ENCODE measurements around the gene AIG1.

Gene AIG1

GRCh38 chr6:143109196-143109595 lies 48.5 kb downstream of the AIG1 start:
- Histone ChIP-seq H3K4me1 (ENCODE audit: insufficient read depth, low read length) (no peaks in the 10 kb centered on the region), H2AFZ (ENCODE audit: low read depth, low read length) (no peak overlapping the region), H3K27me3 (ENCODE audit: insufficient read depth, low read length, poor library complexity) (no peaks in the 10 kb centered on the region), H3K9me3 (ENCODE audit: insufficient read depth, low read length, severe bottlenecking) (no peaks in the 10 kb centered on the region), H3K27ac (ENCODE audit: low read length) (no peak overlapping the region), H3K9ac (ENCODE audit: low read depth, low read length) (no peak overlapping the region), H3K4me2 (ENCODE audit: insufficient read depth, low read length) (no peak overlapping the region), H3K36me3 (ENCODE audit: insufficient read depth, low read length) (no peaks in the 10 kb centered on the region), H3K79me2 (ENCODE audit: insufficient read depth, low read length) (no peaks in the 10 kb centered on the region), H3K4me3 (ENCODE audit: low read depth in 1 of 2, low read length in 2 of 2) (no peak overlapping the region), H4K20me1 (ENCODE audit: insufficient read depth, low read length) (no peaks in the 10 kb centered on the region)
- no peak for TF ChIP-seq EZH2 (IDR thresholded peaks at IDR 0.05; ENCODE audit: borderline replicate concordance, low read depth, low read length, severe bottlenecking)
- TF ChIP-seq, protein P1, sequence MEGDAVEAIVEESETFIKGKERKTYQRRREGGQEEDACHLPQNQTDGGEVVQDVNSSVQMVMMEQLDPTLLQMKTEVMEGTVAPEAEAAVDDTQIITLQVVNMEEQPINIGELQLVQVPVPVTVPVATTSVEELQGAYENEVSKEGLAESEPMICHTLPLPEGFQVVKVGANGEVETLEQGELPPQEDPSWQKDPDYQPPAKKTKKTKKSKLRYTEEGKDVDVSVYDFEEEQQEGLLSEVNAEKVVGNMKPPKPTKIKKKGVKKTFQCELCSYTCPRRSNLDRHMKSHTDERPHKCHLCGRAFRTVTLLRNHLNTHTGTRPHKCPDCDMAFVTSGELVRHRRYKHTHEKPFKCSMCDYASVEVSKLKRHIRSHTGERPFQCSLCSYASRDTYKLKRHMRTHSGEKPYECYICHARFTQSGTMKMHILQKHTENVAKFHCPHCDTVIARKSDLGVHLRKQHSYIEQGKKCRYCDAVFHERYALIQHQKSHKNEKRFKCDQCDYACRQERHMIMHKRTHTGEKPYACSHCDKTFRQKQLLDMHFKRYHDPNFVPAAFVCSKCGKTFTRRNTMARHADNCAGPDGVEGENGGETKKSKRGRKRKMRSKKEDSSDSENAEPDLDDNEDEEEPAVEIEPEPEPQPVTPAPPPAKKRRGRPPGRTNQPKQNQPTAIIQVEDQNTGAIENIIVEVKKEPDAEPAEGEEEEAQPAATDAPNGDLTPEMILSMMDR (IDR thresholded peaks at IDR 0.05; ENCODE audit: borderline replicate concordance, extremely low read depth, low read length, poor library complexity, severe bottlenecking) = no peak
- no peak for DNase-seq
- no peak for ATAC-seq (ENCODE audit: insufficient read depth, low read depth)

DNA sequence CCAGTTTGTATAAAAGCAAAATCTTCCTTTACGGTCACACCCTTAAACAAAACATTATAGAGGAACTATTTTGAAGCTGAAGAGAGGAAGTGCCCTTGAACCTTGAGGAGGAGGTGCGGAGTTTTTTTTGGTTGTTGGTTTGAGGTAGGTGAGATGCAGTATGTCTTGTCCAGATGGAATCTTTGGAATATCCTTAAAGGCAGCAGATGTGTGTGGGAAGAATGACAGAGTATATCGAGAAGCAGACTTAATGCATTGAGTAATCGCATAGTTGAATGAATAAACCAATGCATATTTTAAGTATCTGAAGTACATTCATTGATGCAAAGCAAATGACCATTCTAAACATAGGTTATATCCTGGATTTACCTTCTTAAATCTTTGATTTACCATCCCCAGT lies 49.9 kb downstream of the AIG1 start:
- DNase-seq (no peak), ATAC-seq (ENCODE audit: insufficient read depth, low read depth) (no peak)
- Histone ChIP-seq H3K4me3 (ENCODE audit: low read depth in 1 of 2, low read length in 2 of 2) (no peak overlapping the region), H4K20me1 (ENCODE audit: insufficient read depth, low read length) (no peaks in the 10 kb centered on the region), H3K27ac (ENCODE audit: low read length) (no peak overlapping the region), H3K4me1 (ENCODE audit: insufficient read depth, low read length) (no peaks in the 10 kb centered on the region), H3K4me2 (ENCODE audit: insufficient read depth, low read length) (no peak overlapping the region), H3K9me3 (ENCODE audit: insufficient read depth, low read length, severe bottlenecking) (no peaks in the 10 kb centered on the region), H3K79me2 (ENCODE audit: insufficient read depth, low read length) (no peaks in the 10 kb centered on the region), H2AFZ (ENCODE audit: low read depth, low read length) (no peak overlapping the region), H3K27me3 (ENCODE audit: insufficient read depth, low read length, poor library complexity) (no peaks in the 10 kb centered on the region), H3K36me3 (ENCODE audit: insufficient read depth, low read length) (no peaks in the 10 kb centered on the region), H3K9ac (ENCODE audit: low read depth, low read length) (no peak overlapping the region)
- TF ChIP-seq EZH2 (IDR thresholded peaks at IDR 0.05; ENCODE audit: borderline replicate concordance, low read depth, low read length, severe bottlenecking) = no peak
- TF ChIP-seq, protein P1 (IDR thresholded peaks at IDR 0.05; ENCODE audit: borderline replicate concordance, extremely low read depth, low read length, poor library complexity, severe bottlenecking) = no peak

DNA sequence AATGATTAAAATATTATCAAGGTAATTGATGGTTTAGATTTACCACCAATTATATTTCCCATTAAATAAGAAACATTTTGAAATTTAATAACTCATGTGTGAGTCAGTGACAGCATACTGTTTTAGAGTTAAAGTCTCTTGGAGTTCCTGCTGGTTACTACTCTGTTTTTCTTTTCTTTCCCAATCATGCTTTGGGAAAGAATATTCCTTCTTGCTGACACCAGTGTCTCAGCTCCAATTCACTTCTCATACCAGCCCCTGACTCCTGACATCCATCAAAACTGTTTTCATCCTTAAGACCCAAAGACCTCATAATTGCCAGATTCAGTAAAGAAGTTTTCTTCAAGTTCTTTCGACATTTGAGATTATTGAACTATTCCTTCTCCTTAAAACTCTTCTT lies 50.3 kb downstream of the AIG1 start:
- no peaks in the 10 kb centered on the region for H3K27me3 ChIP-seq (ENCODE audit: insufficient read depth, low read length, poor library complexity)
- no peak for ATAC-seq (ENCODE audit: insufficient read depth, low read depth)
- H3K27ac ChIP-seq (ENCODE audit: low read length) = no peak overlapping the region
- H3K9ac ChIP-seq (ENCODE audit: low read depth, low read length) = no peak overlapping the region
- no peaks in the 10 kb centered on the region for H3K4me1 ChIP-seq (ENCODE audit: insufficient read depth, low read length)
- no peaks in the 10 kb centered on the region for H3K79me2 ChIP-seq (ENCODE audit: insufficient read depth, low read length)
- H3K36me3 ChIP-seq (ENCODE audit: insufficient read depth, low read length) = no peaks in the 10 kb centered on the region
- TF ChIP-seq EZH2 (IDR thresholded peaks at IDR 0.05; ENCODE audit: borderline replicate concordance, low read depth, low read length, severe bottlenecking) = no peak
- TF ChIP-seq, protein P1 (IDR thresholded peaks at IDR 0.05; ENCODE audit: borderline replicate concordance, extremely low read depth, low read length, poor library complexity, severe bottlenecking) = no peak
- H3K9me3 ChIP-seq (ENCODE audit: insufficient read depth, low read length, severe bottlenecking) = no peaks in the 10 kb centered on the region
- H4K20me1 ChIP-seq (ENCODE audit: insufficient read depth, low read length) = no peaks in the 10 kb centered on the region
- no peak overlapping the region for H2AFZ ChIP-seq (ENCODE audit: low read depth, low read length)
- no peak overlapping the region for H3K4me2 ChIP-seq (ENCODE audit: insufficient read depth, low read length)
- no peak overlapping the region for H3K4me3 ChIP-seq (ENCODE audit: low read depth in 1 of 2, low read length in 2 of 2)
- no peak for DNase-seq

DNA sequence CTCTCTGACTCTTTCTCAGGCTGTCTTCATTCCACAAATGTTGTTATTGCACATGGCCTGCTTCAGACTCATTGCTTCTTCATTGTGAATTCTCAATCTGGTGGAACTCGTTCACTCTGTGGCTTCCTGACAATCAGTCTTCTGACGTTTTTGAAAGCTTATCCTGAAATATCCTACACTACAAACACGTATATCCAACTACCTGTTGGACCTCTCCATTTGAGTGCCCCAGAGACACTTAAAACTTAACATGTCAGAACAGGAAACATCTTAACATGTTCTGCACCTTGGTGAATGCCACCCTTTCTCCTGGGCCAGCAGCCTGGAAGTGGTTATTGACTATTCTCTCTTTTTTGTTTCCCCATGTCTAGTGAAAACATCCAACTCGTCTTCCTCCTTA lies 50.8 kb downstream of the AIG1 start:
- no peak for ATAC-seq (ENCODE audit: insufficient read depth, low read depth)
- no peak for DNase-seq
- H3K4me1 ChIP-seq (ENCODE audit: insufficient read depth, low read length) = no peaks in the 10 kb centered on the region

More for the DNA sequence above, 50.8 kb downstream of the AIG1 start:
- Histone ChIP-seq H3K9ac (ENCODE audit: low read depth, low read length) (no peak overlapping the region), H2AFZ (ENCODE audit: low read depth, low read length) (no peak overlapping the region), H4K20me1 (ENCODE audit: insufficient read depth, low read length) (no peaks in the 10 kb centered on the region), H3K79me2 (ENCODE audit: insufficient read depth, low read length) (no peaks in the 10 kb centered on the region), H3K27ac (ENCODE audit: low read length) (no peak overlapping the region), H3K9me3 (ENCODE audit: insufficient read depth, low read length, severe bottlenecking) (no peaks in the 10 kb centered on the region), H3K27me3 (ENCODE audit: insufficient read depth, low read length, poor library complexity) (no peaks in the 10 kb centered on the region), H3K4me3 (ENCODE audit: low read depth in 1 of 2, low read length in 2 of 2) (no peak overlapping the region), H3K4me2 (ENCODE audit: insufficient read depth, low read length) (no peak overlapping the region), H3K36me3 (ENCODE audit: insufficient read depth, low read length) (no peaks in the 10 kb centered on the region)
- TF ChIP-seq, protein P1 (IDR thresholded peaks at IDR 0.05; ENCODE audit: borderline replicate concordance, extremely low read depth, low read length, poor library complexity, severe bottlenecking) = no peak
